VCaP (cell line): ENCODE measurements around the gene PRKCZ.

Source experiments
- H3K27ac ChIP-seq: fragments of 450-650 bp; 2 replicates; pipeline ENCODE4 v1.5.1; 2017
- TF ChIP-seq, protein P1 (sequence below): fragments of 450-650 bp; conservative IDR thresholded peaks from 2 replicates; pipeline ENCODE4 v1.5.1; 2017; ENCODE audit warnings: mild to moderate bottlenecking, moderate library complexity

PRKCZ gene

GRCh38 chr1:2188336-2188735, 138.1 kb downstream of the PRKCZ start:
- TF ChIP-seq, protein P1, sequence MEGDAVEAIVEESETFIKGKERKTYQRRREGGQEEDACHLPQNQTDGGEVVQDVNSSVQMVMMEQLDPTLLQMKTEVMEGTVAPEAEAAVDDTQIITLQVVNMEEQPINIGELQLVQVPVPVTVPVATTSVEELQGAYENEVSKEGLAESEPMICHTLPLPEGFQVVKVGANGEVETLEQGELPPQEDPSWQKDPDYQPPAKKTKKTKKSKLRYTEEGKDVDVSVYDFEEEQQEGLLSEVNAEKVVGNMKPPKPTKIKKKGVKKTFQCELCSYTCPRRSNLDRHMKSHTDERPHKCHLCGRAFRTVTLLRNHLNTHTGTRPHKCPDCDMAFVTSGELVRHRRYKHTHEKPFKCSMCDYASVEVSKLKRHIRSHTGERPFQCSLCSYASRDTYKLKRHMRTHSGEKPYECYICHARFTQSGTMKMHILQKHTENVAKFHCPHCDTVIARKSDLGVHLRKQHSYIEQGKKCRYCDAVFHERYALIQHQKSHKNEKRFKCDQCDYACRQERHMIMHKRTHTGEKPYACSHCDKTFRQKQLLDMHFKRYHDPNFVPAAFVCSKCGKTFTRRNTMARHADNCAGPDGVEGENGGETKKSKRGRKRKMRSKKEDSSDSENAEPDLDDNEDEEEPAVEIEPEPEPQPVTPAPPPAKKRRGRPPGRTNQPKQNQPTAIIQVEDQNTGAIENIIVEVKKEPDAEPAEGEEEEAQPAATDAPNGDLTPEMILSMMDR = no peak
- H3K27ac ChIP-seq = peak overlapping the region; percentile 97

DNA sequence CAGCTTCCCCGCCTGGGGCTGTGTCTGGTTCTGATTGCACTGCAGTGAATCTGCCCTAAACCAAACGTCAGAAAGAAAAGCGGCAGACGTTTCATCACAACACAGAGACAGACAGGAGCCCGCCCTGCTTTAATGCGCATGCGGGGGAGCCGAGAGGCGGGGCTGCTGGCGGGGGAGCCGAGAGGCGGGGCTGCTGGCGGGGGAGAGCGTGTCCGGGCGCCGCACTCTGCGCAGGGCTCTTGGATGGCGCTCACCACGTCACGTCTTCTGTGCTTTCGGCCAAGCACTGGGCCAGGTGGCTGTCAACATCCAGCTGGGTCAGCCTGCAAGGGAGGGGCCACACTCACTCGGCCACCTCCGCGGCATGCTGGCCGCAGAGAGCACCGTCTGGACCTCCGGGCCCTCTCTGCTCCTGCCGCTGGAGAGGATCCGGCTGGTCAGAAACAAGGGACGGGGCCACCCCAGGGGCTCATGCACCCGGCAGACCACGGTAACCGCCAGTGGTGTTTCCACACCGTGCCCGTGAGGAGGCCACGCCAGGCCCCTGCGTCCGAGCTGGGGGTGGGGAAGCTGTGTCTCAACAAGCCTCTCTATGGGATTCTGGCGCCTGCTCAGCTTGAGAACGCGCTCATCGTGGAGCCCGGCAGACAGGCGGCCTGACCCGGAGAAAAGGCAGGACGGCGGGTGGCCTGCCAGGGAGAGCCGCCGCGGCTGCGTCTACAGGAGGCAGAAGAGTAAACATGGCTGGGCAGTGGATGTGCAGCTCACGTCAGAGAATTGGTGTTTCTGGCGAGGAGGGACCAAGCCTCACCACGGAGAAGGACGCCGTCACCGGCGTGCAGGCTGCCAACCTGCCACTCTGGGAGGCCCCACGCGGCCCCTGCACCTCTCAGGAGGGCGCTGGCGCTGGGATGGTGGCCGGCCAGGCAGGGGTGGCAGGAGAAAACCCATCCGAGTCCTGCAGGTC, 139.5 kb downstream of the PRKCZ start:
- TF ChIP-seq, protein P1 = no peak
- peak overlapping the region; percentile 97 for H3K27ac ChIP-seq

- H3K27ac ChIP-seq = peak overlapping the region; percentile 97
- TF ChIP-seq, protein P1 = no peak
Observed at GRCh38 chr1:2190491-2190976, 140.3 kb downstream of the PRKCZ start.

GRCh38 chr1:2192031-2192995, 142.1 kb downstream of the PRKCZ start:
- TF ChIP-seq, protein P1 = no peak
- H3K27ac ChIP-seq = peak overlapping the region; percentile 97

GRCh38 chr1:2193514-2194281, 143.5 kb downstream of the PRKCZ start:
- peak overlapping the region; percentile 97 for H3K27ac ChIP-seq
- TF ChIP-seq, protein P1 = no peak

GRCh38 chr1:2194319-2194897, 144.2 kb downstream of the PRKCZ start, which contains the start of gene FAAP20:
TSS of gene FAAP20 (minus strand) at chr1:2194772. CDS start at chr1:2194749, 23 bp downstream.
- peak within 1 kb of the TSS; percentile 97 for H3K27ac ChIP-seq
- TF ChIP-seq, protein P1 = no peak
